ENCODE data around the gene WDR62.

WDR62 gene

GRCh38 chr19:36059180-36059910 is 4.6 kb downstream of the WDR62 start:
- no peaks in the 10 kb centered on the region for H3K27me3 ChIP-seq (ENCODE audit: insufficient read depth, poor library complexity, severe bottlenecking)
- H3K4me3 ChIP-seq (replicated peaks; ENCODE audit: insufficient read depth, low read length): no peak overlapping the region
- TF ChIP-seq POLR2AphosphoS5 (IDR thresholded peaks at IDR 0.05; ENCODE audit: low read depth): no peak
- no peak for TF ChIP-seq CTCF (IDR thresholded peaks at IDR 0.05; ENCODE audit: insufficient read depth, low read length)
- TF ChIP-seq SPI1 (IDR thresholded peaks at IDR 0.05; ENCODE audit: borderline replicate concordance, low read depth): no peak
- no peak for TF ChIP-seq GABPA (IDR thresholded peaks at IDR 0.05; ENCODE audit: low read depth)
- no peak for TF ChIP-seq REST (IDR thresholded peaks at IDR 0.05; ENCODE audit: insufficient replicate concordance, low read depth)
- no peak overlapping the region for H3K27ac ChIP-seq (replicated peaks)
- DNase-seq (ENCODE audit: low read depth in 1 of 2, low spot score in 1 of 2): no peak

- TF ChIP-seq CTCF (IDR thresholded peaks at IDR 0.05; ENCODE audit: insufficient read depth, low read length) (peak; percentile 36), POLR2AphosphoS5 (IDR thresholded peaks at IDR 0.05; ENCODE audit: low read depth) (no peak)
- DNase-seq (ENCODE audit: low read depth in 1 of 2, low spot score in 1 of 2): peak in 1 of 2 experiments; percentile 11
These were observed 5.7 kb downstream of the WDR62 start for GRCh38 chr19:36060430-36060829.

GRCh38 chr19:36061367-36061766 is 6.7 kb downstream of the WDR62 start:
- no peak for TF ChIP-seq SPI1 (IDR thresholded peaks at IDR 0.05; ENCODE audit: borderline replicate concordance, low read depth)
- no peak for TF ChIP-seq CTCF (IDR thresholded peaks at IDR 0.05; ENCODE audit: insufficient read depth, low read length)
- no peak for TF ChIP-seq GABPA (IDR thresholded peaks at IDR 0.05; ENCODE audit: low read depth)
- TF ChIP-seq POLR2AphosphoS5 (IDR thresholded peaks at IDR 0.05; ENCODE audit: low read depth): no peak
- no peak for TF ChIP-seq REST (IDR thresholded peaks at IDR 0.05; ENCODE audit: insufficient replicate concordance, low read depth)
- Histone ChIP-seq H3K27ac (replicated peaks) (no peak overlapping the region), H3K27me3 (ENCODE audit: insufficient read depth, poor library complexity, severe bottlenecking) (no peaks in the 10 kb centered on the region), H3K4me3 (replicated peaks; ENCODE audit: insufficient read depth, low read length) (no peak overlapping the region)
- no peak for DNase-seq (ENCODE audit: low read depth in 1 of 2, low spot score in 1 of 2)

More at GRCh38 chr19:36060430-36060829, 5.7 kb downstream of the WDR62 start:
- Histone ChIP-seq H3K4me3 (replicated peaks; ENCODE audit: insufficient read depth, low read length) (no peak overlapping the region), H3K27ac (replicated peaks) (no peak overlapping the region), H3K27me3 (ENCODE audit: insufficient read depth, poor library complexity, severe bottlenecking) (no peaks in the 10 kb centered on the region)

- Histone ChIP-seq H3K27ac (replicated peaks) (no peak overlapping the region), H3K4me3 (replicated peaks; ENCODE audit: insufficient read depth, low read length) (no peak overlapping the region), H3K27me3 (ENCODE audit: insufficient read depth, poor library complexity, severe bottlenecking) (no peaks in the 10 kb centered on the region)
- TF ChIP-seq SPI1 (IDR thresholded peaks at IDR 0.05; ENCODE audit: borderline replicate concordance, low read depth) (peak; percentile 51; the same call in 1 of the 2 replicates), GABPA (IDR thresholded peaks at IDR 0.05; ENCODE audit: low read depth) (no peak)
- DNase-seq (ENCODE audit: low read depth in 1 of 2, low spot score in 1 of 2): peak in 1 of 2 experiments; percentile 9
These were observed 10.1 kb downstream of the WDR62 start for GRCh38 chr19:36064826-36065225.
